Neural progenitor cell (in vitro differentiated cells): Measurements from ENCODE around the gene IRF6. TPM values are rescaled to one million over a fixed set of nuclear protein-coding genes. Genes with fewer than 3 reads are reported as not detected.

Source experiments
- DNase-seq: peaks from one replicate; pipeline ENCODE4 v3.0.0-alpha.2; 2016; ENCODE audit warnings: low spot score
- H2AFZ ChIP-seq: fragments of 200-600 bp; sonication (generic); replicated peaks from 2 replicates; pipeline ENCODE4 v1.6.1; 2016; ENCODE audit warnings: antibody characterized with exemption
- H3F3A ChIP-seq: fragments of 200-600 bp; sonication (generic); 2 replicates; pipeline ENCODE4 v1.6.1; 2016; ENCODE audit warnings: antibody characterized with exemption, low read depth
- H3K27ac ChIP-seq: fragments of 200-600 bp; sonication (generic); 2 replicates; pipeline ENCODE4 v1.5.1; 2016; ENCODE audit warnings: mild to moderate bottlenecking
- H3K27me3 ChIP-seq: fragments of 200-600 bp; sonication (generic); 2 replicates; pipeline ENCODE4 v1.6.1; 2016; ENCODE audit warnings: mild to moderate bottlenecking, moderate library complexity
- H3K36me3 ChIP-seq: fragments of 200-600 bp; sonication (generic); 2 replicates; pipeline ENCODE4 v1.5.1; 2016
- H3K4me1 ChIP-seq: fragments of 200-600 bp; sonication (generic); 2 replicates; pipeline ENCODE4 v1.6.1; 2016; ENCODE audit warnings: mixed run types
- H3K4me2 ChIP-seq: fragments of 200-600 bp; sonication (generic); 2 replicates; pipeline ENCODE4 v1.6.1; 2016
- H3K4me3 ChIP-seq: fragments of 200-600 bp; sonication (generic); 2 replicates; pipeline ENCODE4 v1.5.1; 2016
- H3K79me2 ChIP-seq: fragments of 200-600 bp; sonication (generic); 2 replicates; pipeline ENCODE4 v1.6.1; 2016; ENCODE audit warnings: low read depth
- H3K9ac ChIP-seq: fragments of 200-600 bp; sonication (generic); 2 replicates; pipeline ENCODE4 v1.6.1; 2016
- H3K9me3 ChIP-seq: fragments of 200-600 bp; sonication (generic); 2 replicates; pipeline ENCODE4 v1.5.1; 2016; ENCODE audit warnings: low read depth
- H4K20me1 ChIP-seq: fragments of 200-600 bp; sonication (generic); 2 replicates; pipeline ENCODE4 v1.6.1; 2016; ENCODE audit warnings: low read depth
- H3K27ac Mint-ChIP-seq: 3 replicates; pipeline ENCODE4 v1.8.0; 2021; ENCODE audit warnings: mixed read lengths
- H3K27me3 Mint-ChIP-seq: 2 replicates; pipeline ENCODE4 v1.8.0; 2022; ENCODE audit warnings: low read depth, mild to moderate bottlenecking, inconsistent platforms, moderate library complexity, mixed read lengths; ENCODE audit not compliant: insufficient read depth
- H3K36me3 Mint-ChIP-seq: 3 replicates; pipeline ENCODE4 v1.8.0; 2021; ENCODE audit warnings: mixed read lengths
- H3K4me1 Mint-ChIP-seq: 3 replicates; pipeline ENCODE4 v1.8.0; 2021; ENCODE audit warnings: mixed read lengths
- H3K4me3 Mint-ChIP-seq: 3 replicates; pipeline ENCODE4 v1.8.0; 2021; ENCODE audit warnings: mild to moderate bottlenecking, moderate library complexity, mixed read lengths
- H3K9me3 Mint-ChIP-seq: 3 replicates; pipeline ENCODE4 v1.8.0; 2020; ENCODE audit warnings: mixed read lengths
- CTCF ChIP-seq: fragments of 200-600 bp; sonication (generic); IDR thresholded peaks from 2 replicates; pipeline ENCODE4 v1.5.1; 2017; ENCODE audit warnings: antibody characterized with exemption, mild to moderate bottlenecking
- EZH2 ChIP-seq: fragments of 200-600 bp; sonication (generic); IDR thresholded peaks from 2 replicates; pipeline ENCODE4 v1.6.1; 2017; ENCODE audit warnings: antibody characterized with exemption, mild to moderate bottlenecking, moderate library complexity
- EZH2phosphoT487 ChIP-seq: fragments of 200-600 bp; sonication (generic); IDR thresholded peaks from 2 replicates; pipeline ENCODE4 v1.6.1; 2017; ENCODE audit warnings: antibody characterized with exemption
- total RNA-seq: library from RNA; depleted of rRNA; stranded (reverse); fragments of >200 nt; gene quantifications from 2 replicates; pipeline ENCODE4 v1.2.3, GENCODE V29; 2015; ENCODE audit warnings: low replicate concordance

IRF6 gene
- total RNA-seq, 1 donor from 2014 or later = 3.3 TPM

GRCh38 chr1:209777587-209777986 lies 28.4 kb downstream of the IRF6 start:
- H2AFZ ChIP-seq = no peak overlapping the region
- Mint-ChIP-seq H3K36me3 (peaks cover 2% of the 10 kb centered on the region), H3K27me3 (no peaks in the 10 kb centered on the region), H3K27ac (no peak overlapping the region), H3K9me3 (no peaks in the 10 kb centered on the region), H3K4me1 (no peaks in the 10 kb centered on the region), H3K4me3 (no peak overlapping the region)
- no peaks in the 10 kb centered on the region for H3K9me3 ChIP-seq
- H3K36me3 ChIP-seq = no peaks in the 10 kb centered on the region
- H4K20me1 ChIP-seq = no peaks in the 10 kb centered on the region
- H3K4me1 ChIP-seq = no peaks in the 10 kb centered on the region
- no peak for TF ChIP-seq CTCF
- TF ChIP-seq EZH2phosphoT487 = no peak
- TF ChIP-seq EZH2 = no peak
- H3K27me3 ChIP-seq = peaks cover 11% of the 10 kb centered on the region
- H3F3A ChIP-seq = no peaks in the 10 kb centered on the region
- no peak overlapping the region for H3K4me3 ChIP-seq
- no peak overlapping the region for H3K27ac ChIP-seq
- DNase-seq = no peak
- no peak overlapping the region for H3K4me2 ChIP-seq
- H3K79me2 ChIP-seq = no peaks in the 10 kb centered on the region
- H3K9ac ChIP-seq = no peak overlapping the region

DNA sequence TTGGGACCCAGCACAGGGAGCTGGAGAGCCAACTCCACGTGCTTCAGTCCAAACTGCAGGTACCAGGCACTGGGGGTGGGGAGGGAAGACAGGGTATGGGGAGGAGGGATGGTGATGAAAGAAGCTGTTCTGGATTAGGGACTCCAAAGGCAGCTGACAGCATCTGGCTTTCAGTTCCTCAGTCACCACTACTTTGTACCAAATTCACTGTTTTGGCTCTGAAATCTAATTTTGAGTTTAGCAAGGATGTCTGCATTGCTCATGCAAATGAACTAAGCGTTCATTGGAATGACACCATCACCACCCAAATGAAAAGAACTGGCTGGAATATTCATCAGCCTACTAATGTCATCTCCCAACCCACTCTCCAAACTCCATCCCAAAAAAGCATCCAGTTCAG lies 30.3 kb downstream of the IRF6 start:
- peaks cover 11% of the 10 kb centered on the region for H3K27me3 ChIP-seq
- no peaks in the 10 kb centered on the region for H3K36me3 Mint-ChIP-seq

GRCh38 chr1:209774592-209774991 lies 31.4 kb downstream of the IRF6 start:
- Histone ChIP-seq H3K79me2 (no peaks in the 10 kb centered on the region), H3K9ac (no peak overlapping the region), H3F3A (peaks cover 11% of the 10 kb centered on the region), H3K36me3 (no peaks in the 10 kb centered on the region), H3K4me3 (no peak overlapping the region), H3K27ac (no peak overlapping the region), H3K9me3 (no peaks in the 10 kb centered on the region), H4K20me1 (no peaks in the 10 kb centered on the region), H3K27me3 (peaks cover 11% of the 10 kb centered on the region), H3K4me2 (no peak overlapping the region), H2AFZ (no peak overlapping the region), H3K4me1 (no peaks in the 10 kb centered on the region)
- no peak for DNase-seq
- Mint-ChIP-seq H3K9me3 (no peaks in the 10 kb centered on the region), H3K4me1 (no peaks in the 10 kb centered on the region), H3K27ac (no peak overlapping the region), H3K36me3 (no peaks in the 10 kb centered on the region), H3K4me3 (no peak overlapping the region), H3K27me3 (no peaks in the 10 kb centered on the region)
- TF ChIP-seq EZH2 (no peak), EZH2phosphoT487 (no peak), CTCF (no peak)

More for the DNA sequence above, 30.3 kb downstream of the IRF6 start:
- no peak overlapping the region for H3K4me3 Mint-ChIP-seq
- Histone ChIP-seq H3K27ac (no peak overlapping the region), H4K20me1 (no peaks in the 10 kb centered on the region), H3K9me3 (no peaks in the 10 kb centered on the region), H3K4me2 (no peak overlapping the region), H2AFZ (no peak overlapping the region), H3K9ac (no peak overlapping the region), H3K79me2 (no peaks in the 10 kb centered on the region), H3K36me3 (no peaks in the 10 kb centered on the region), H3K4me1 (no peaks in the 10 kb centered on the region), H3F3A (peaks cover 7% of the 10 kb centered on the region), H3K4me3 (no peak overlapping the region)
- DNase-seq = no peak
- H3K9me3 Mint-ChIP-seq = no peaks in the 10 kb centered on the region
- TF ChIP-seq CTCF (no peak), EZH2 (no peak), EZH2phosphoT487 (no peak)
- H3K27ac Mint-ChIP-seq = no peak overlapping the region
- H3K4me1 Mint-ChIP-seq = no peaks in the 10 kb centered on the region
- H3K27me3 Mint-ChIP-seq = no peaks in the 10 kb centered on the region

DNA sequence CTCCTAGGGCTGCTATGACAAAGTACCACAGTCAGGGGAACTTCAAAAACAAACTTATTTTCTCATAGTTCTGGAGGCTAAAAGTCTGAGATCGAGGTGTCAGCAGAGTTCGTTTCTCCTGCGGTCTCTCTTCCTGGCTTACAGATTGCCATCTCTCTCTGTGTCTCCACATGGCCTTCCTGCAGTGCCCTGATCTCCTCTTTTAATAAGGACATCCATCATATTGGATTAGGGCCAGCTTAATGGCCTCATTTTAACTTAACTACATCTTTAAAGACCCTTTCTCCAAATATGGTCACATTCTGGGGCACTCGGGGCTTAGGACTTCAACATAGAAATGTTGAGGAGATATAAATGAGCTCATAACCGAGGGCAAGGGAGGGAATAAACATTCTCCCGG lies 33.8 kb downstream of the IRF6 start:
- H3K27me3 Mint-ChIP-seq = no peaks in the 10 kb centered on the region
- H3K4me1 Mint-ChIP-seq = no peaks in the 10 kb centered on the region
- no peak overlapping the region for H3K27ac Mint-ChIP-seq
- no peak overlapping the region for H3K4me2 ChIP-seq
- H3K27ac ChIP-seq = no peak overlapping the region
- TF ChIP-seq CTCF = no peak
- no peak for TF ChIP-seq EZH2phosphoT487
- TF ChIP-seq EZH2 = no peak
- no peaks in the 10 kb centered on the region for H3K9me3 ChIP-seq
- H3K4me1 ChIP-seq = no peaks in the 10 kb centered on the region
- H3K9me3 Mint-ChIP-seq = no peaks in the 10 kb centered on the region
- peaks cover 11% of the 10 kb centered on the region for H3K27me3 ChIP-seq
- H3K79me2 ChIP-seq = no peaks in the 10 kb centered on the region
- no peak overlapping the region for H3K4me3 ChIP-seq
- H3F3A ChIP-seq = peaks cover 11% of the 10 kb centered on the region
- H2AFZ ChIP-seq = no peak overlapping the region
- H3K9ac ChIP-seq = no peak overlapping the region
- no peak overlapping the region for H3K4me3 Mint-ChIP-seq
- DNase-seq = no peak
- no peaks in the 10 kb centered on the region for H4K20me1 ChIP-seq
- no peaks in the 10 kb centered on the region for H3K36me3 Mint-ChIP-seq
- no peaks in the 10 kb centered on the region for H3K36me3 ChIP-seq
